GM13976 (cell line): ENCODE results near the gene HLCS.

Experiments used
- DNase-seq: peaks from one replicate; pipeline ENCODE4 v3.0.0; 2012; ENCODE audit warnings: low spot score
- CTCF ChIP-seq: IDR thresholded peaks from 2 replicates; pipeline ENCODE4 v1.5.1; 2012; ENCODE audit warnings: borderline replicate concordance, mild to moderate bottlenecking; ENCODE audit not compliant: insufficient read depth; ENCODE audit errors: extremely low read depth, missing control alignments, control extremely low read depth
- in situ Hi-C: fragments of 300-500 bp; cut with MboI; formaldehyde crosslinking; loops from one replicate; pipeline ENCODE4 v1.12.0; 2022; ENCODE audit warnings: low sequenced_read_pairs, mixed read lengths, inconsistent platforms; ENCODE audit not compliant: unreplicated experiment

HLCS gene

DNA sequence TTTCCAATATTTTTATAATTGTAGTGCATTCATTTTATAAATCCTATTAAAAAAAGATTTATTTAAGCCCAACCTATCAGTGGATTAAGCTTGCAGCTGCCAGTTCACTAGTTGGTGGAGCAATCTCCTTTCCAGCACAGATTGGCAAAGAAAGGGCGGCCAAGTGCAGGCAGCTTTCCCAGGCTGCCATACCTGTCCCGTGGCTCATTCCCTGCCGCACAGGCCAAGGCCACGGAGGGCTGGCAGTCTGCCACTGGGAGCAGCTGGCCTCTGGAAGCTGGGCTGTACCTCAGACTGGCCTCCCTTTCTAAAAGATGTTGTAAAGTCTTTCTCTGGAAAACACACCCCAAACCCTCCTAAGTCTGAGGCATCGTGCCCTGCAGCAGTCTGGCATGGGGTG lies 193.4 kb downstream of the HLCS start:
- in situ Hi-C loops = no loop called here
- TF ChIP-seq CTCF = no peak
- DNase-seq = no peak

- in situ Hi-C loops = no loop called here
- no peak for TF ChIP-seq CTCF
- DNase-seq = no peak
These were observed 197.2 kb downstream of the HLCS start for GRCh38 chr21:36769051-36769839.

DNA sequence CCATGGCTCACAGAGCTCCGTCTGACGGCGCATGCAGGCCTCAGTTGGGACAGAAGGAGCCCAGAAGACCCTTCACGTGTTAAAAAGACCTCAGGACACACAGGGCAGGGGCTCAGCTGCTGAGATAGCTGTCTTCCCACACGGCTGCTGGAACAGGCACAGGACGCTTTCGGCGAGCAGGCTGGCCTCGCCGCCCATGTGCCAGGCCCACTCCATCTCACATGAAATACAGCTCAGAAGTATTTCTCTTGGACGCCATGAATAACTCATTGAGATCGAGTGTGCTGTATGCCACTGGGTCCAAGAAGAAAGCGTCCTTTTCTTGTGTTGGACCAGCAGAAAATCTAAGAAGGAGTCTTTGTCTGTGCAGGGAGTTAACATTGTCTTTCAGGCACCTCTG lies 198.0 kb downstream of the HLCS start:
- no peak for TF ChIP-seq CTCF
- no peak for DNase-seq
- in situ Hi-C loops = no loop called here

- TF ChIP-seq CTCF = no peak
- in situ Hi-C loops = no loop called here
- DNase-seq = no peak
These were observed 199.4 kb downstream of the HLCS start for GRCh38 chr21:36767096-36767495.

DNA sequence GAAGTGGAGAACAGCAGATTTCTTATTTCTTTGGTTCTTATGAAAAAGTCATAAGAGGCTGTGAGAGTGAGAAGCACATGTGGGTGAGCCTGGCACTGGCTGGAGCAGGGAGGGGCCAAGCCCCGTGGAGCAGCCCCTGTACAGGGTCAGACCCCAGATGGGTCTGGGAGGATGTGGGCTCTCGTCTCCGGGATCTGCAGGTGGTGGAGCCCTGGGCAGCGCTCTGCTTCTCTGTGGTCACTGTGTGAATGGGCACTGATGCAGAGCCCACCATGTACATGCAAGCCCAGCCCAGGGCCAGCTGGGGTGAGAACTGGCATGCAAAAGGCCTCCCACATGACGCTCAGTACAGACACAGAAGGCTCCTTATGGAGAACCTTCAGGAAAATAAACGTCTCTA lies 200.0 kb downstream of the HLCS start:
- TF ChIP-seq CTCF = no peak
- no peak for DNase-seq
- in situ Hi-C loops = no loop called here

DNA sequence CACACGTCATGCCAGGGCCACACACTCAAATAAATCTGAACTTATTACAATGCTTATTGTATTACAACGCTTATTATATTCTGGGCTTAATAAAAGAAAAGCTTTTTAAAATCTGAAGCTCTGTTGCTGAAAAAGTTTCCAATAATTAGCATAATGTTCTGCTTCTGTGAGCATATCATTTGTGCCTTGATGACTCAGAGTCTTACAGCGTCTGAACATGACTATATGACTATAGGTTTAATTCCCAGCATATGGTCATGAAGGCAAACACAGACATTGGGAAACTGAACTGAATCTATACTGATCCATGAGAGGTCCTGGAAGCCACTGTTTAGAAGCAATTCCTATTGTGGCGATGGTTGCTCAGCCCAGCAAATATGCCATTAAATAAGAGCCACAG lies 201.2 kb downstream of the HLCS start:
- in situ Hi-C loops = no loop called here
- TF ChIP-seq CTCF = no peak
- DNase-seq = no peak

GRCh38 chr21:36763305-36763704 lies 203.2 kb downstream of the HLCS start:
- DNase-seq = no peak
- TF ChIP-seq CTCF = no peak
- in situ Hi-C loops = no loop called here
